ENCODE measurements around the gene RNH1.

Gene RNH1
- total RNA-seq = 186 to 530 (median 382) reads per million in 18 experiments

- DNase-seq = peak; percentile 97 to 99
Observed at GRCh38 chr11:506995-507726, at the start of gene RNH1. RNH1 (minus strand) TSS chr11:507242; CDS start chr11:502162, 5,080 bp downstream.

- no peak for DNase-seq
Observed at GRCh38 chr11:555780-556661, 49.0 kb upstream of the RNH1 start.

DNA sequence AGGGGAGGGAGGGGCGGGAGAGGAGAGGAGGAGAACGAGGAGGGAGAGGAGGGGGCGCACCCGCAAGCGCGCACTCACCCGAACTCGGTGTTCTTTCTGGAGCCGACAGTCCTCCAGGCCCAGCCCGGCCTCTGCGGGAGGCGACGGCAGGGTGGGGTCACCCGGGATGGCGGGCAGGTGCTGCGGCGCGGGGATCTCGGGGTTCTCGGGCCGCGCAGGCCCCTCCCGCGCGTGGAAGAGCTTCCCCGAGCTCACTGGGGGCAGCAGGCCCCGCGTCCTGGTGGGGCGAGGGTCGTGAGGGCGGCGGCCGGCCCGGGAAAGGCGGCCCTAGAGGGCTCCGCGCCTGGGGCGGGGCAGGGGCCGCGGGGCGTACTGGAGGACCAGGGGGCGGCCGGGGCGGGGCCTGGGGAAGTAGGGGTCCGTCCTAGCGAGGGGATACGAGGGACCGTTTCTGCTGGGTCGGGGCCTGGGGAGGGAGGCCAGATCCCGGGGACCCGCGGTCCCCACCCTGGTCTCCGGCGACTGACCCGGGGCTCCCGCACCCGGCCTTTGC is 48.3 kb upstream of the RNH1 start:
- no peak for DNase-seq

DNA sequence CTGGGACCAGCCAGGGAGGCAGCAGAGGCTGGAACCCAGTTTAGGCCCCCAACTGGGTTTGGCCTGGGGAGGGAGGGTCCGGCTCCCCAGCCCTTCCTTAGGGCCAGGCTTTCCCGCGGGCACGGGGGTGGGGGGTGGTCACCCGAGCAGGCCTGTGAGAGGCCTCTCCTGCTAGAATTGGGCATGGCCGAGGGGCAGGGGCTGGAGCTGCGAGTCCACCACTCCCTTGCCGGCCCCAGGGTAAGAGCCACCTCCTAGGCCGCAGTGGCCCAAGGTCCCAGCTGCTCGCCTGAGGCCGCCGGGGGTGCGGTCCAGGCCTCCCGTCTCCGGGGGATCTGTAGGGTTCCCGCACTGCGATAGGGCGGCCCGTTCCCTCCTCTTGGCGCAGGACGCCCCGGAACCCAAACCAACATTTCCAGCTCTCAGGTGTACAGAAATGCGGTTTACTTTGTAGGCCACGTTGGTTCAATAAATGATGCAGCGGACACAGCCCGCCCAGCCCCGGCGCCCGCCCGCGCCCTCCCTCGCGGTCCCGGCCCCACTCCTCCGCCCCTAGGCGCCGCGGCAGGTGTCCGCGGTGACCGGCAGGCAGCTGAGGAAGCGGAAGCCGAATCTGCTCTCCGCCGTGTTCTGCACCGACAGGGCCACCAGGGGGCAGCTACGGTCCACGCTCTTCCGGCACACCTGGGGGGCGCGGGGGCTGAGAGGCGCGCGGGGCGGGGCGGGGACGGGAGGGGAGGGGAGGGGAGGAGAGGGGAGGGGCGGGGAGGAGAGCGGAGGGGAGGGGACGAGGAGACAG is 47.6 kb upstream of the RNH1 start:
- DNase-seq = peak; percentile 23 to 60

DNA sequence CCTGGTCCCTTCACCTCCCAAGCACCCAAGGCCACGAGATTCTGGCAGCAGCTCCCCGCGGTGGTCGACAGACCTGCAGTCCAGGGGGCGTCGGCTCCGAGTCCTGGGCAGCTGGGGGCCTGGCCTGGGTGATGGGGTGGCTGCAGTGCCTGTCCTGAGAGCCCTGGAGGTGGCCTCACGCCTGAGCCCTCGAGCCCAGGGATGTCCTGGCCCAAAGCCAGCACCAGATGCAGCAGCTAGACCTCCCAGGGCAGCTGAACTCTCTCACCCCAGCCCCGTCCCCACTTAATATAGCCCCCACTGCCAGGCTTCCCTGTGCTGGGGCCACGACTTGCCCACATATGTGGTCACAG is 46.9 kb upstream of the RNH1 start:
- DNase-seq = no peak

DNA sequence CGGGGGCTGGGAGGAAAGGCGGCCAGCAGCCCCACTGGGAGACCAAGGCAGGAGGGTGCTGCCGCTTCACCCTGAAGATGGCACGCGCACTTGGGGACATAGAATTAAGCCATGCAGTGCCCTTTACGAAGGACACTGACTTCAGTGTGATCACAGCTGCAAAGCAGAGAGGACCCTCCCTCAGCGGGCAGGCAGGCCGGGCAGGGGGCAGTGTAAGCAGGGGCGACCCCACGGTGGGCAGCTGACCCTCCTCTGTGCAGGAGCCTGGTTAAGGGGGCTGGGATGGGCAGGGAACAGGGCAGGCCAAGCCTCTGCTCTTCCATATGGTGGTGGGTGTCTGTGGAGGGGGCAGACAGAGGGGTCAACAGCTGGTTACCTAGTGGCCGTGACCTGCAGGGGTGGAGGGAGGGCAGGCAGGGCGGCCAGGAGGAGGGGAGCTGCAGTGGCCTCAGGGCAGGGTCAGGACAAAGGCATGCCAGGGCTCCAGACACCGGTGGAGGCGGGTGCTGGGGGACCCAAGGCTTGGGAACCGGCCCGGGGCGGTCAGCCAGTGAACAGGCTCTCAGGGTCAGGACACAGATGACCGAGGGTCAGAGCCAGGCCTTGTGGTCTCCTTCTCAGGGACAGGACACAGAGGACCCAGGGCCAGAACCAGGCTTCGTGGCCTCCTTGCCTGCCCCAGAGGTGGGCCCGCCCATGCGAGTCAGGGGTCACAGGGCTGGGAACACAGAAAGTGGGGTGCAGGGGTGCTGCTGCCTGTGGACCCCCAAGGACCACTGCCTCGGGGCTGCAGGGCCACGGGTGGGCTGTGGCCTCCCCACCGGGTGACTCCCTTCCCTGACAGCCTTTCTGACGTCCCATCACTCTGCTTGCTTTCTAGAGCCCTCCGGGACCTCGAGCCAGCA is 46.3 kb upstream of the RNH1 start:
- no peak for DNase-seq

GRCh38 chr11:551596-551995 is 44.6 kb upstream of the RNH1 start:
- DNase-seq = no peak

DNA sequence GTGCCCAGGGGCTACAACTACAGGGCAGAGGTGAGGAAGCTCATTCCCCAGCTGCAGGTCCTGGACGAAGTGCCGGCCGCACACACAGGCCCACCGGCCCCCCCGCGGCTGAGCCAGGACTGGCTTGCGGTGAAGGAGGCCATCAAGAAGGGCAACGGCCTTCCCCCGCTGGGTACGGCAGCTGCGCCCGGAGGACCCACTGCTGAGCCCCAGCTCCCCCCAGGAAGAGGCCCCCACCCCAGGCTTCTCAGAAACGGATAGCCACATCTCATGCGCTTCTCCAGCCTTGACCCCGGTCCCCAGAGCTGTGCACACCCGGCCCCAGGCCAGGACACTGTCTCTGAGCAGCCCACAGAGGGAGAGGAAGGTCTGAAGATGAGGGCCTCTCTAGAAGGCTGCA is 44.1 kb upstream of the RNH1 start:
- no peak for DNase-seq

DNA sequence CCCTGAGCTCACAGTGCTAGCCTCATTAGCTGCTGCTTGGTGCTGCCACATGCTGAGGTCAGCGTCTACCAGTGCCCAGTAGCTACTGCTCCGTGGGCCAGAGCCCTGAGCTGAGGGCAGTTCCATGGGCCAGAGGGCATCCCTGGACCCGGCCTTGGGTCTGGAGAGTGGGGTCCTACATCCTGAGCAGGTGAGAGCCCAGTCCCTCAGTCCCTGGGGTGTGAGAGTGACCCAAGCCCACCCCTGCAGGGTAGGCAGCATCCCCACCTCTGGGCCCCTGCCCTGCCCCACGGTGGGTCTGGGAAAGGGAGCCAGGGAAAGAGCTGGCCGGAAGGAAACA is 43.7 kb upstream of the RNH1 start:
- DNase-seq = no peak

DNA sequence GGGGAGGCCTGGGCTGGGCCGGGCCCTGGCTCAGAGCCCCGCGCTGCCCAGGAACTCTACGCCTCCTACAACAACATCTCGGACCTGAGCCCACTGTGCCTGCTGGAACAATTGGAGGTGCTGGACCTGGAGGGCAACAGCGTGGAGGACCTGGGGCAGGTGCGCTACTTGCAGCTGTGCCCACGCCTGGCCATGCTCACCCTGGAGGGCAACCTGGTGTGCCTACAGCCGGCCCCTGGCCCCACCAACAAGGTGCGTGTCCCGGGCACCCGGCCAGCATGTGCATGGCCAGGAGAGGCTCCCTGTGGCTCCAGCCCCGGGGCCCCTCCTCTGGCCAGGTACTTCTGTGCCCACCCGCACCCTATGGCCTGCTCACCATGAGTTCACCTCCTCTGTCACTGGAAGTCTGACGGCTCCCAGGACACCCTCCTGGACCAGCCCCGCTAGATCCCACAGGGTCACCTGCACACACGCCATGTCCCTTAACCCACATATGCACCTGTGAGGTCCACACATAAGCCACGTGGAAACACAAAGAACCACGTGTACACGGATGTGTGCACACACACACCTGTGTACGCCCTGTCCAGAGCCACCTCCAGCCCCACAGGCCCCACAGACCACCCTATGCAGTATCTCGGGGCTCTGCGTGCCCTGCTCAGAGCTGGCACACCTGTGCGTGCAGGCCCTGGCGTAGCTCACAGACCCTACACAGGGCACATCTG is 43.1 kb upstream of the RNH1 start:
- DNase-seq = no peak

- no peak for DNase-seq
Observed at GRCh38 chr11:548700-549603, 41.9 kb upstream of the RNH1 start.

- DNase-seq = no peak
Observed at GRCh38 chr11:545171-545570, 38.1 kb upstream of the RNH1 start.

DNA sequence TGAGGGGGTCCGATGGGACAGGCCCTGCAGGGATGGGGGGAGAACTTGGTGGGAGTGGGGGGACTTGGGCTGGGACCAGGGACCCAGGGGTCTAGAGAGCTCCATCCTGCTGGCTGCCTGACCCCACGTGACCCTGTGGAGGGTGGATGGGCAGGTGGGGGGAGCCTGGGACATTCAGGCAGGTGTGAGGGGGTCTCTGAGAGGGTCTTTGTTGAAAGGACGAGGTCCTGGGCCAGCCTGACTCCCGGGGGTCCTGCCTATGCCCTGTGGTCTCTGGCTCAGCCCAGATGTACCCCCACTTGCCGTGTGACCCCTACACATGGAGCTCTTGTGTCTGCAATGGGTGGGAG is 37.8 kb upstream of the RNH1 start:
- DNase-seq = no peak

DNA sequence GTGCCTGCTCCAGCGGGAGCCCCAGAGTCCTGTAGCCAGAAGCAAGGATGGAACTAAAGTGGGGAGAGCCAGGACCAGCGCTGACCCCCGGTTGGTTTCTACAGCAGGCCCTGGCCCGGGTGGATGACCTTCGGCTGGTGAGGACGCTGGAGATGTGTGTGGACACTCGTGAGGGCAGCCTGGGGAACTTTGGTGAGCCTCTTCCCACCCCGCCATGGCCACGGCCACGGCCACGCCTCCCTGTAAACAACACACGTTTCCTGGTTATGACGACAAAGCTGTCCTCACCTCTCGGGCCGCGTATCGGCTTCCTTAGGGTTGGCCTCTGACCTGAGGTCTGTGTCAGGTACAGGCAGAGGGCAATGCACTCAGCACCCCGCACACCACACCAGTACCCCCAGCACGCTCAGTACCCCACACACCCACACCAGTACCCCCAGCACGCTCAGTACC is 34.4 kb upstream of the RNH1 start:
- DNase-seq = no peak

DNA sequence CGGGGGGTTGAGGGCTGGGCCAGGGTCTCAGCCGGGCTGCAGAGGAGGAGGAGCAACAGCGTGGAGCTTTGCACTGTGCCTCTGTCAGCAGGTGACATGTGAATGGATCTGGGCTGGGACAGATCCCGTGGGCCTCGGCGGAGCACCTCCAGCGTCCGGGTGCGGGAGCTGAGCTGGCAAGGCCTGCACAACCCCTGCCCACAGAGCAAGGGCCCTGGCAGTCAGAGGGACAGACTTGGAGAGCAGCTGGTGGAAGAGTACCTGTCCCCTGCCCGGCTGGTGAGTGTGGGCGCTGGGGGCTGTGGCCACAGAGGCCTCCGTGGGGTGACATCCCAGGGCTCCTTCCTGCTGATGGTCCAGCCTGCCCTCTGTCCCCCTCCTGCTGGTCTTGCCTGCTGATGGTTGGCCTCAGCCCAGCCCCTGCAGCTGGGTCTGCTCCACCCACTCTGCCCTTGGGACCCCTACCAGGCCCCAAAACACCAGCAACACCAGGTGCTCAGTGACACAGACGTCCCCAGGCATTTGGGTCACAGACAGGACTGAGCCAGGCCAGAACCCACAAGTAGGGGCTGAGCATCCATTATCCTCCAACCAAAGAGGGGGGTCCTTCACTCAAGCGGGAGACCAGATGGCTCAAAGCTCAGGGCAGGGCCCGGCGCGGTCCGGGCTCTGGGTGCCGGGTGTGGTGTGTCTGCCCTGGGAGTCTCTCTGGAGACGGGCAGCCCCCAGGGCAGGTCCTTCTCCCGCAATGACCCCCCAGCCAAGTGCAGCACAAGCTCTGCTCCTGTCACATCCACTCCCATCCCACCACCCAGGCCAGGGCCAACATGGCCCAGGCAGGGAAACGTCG is 33.8 kb upstream of the RNH1 start:
- DNase-seq = no peak

DNA sequence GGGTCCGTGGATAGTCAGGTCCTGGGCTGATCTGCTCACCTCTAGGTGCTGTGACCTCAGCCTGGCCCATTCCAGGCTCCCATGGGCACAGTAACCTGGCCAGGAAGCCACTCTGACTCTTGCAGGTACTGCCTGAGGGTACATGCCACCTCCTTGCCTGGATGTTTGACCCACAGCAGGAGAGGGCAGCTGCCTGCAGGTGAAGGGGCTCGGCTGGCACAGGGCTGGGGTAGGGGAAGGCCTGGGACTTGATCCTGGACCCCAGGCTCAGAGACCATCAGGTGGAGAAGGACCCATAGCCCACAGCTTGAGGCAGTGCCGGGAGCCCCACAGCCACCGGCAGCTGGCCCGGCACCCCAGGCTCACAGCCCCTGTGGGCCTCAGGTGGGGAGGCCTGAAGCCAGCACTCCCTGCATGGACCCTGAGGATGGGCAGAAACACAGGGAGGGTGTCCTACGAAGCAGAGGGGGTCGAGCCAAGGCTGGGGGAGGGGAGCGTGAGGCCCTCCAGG is 33.0 kb upstream of the RNH1 start:
- DNase-seq = no peak

- no peak for DNase-seq
Observed at GRCh38 chr11:538431-539051, 31.5 kb upstream of the RNH1 start.
